ENCODE data around the gene NTSR1. TPM values are rescaled to one million over a fixed set of nuclear protein-coding genes. Genes with fewer than 3 reads are reported as not detected.

The NTSR1 gene
- total and polyA plus RNA-seq, 4 donors: 0.02 to 3.7 (median 0.76) TPM

- H3K36me3 ChIP-seq (ENCODE audit: control insufficient read depth in 4 of 4, insufficient read depth in 4 of 4, low read length in 4 of 4): no peaks in the 10 kb centered on the region
- no peak for TF ChIP-seq CTCF (IDR thresholded peaks at IDR 0.05; ENCODE audit: control extremely low read depth, extremely low read depth)
- peaks cover 0 to 3% (median 0%) of the 10 kb centered on the region in 4 donors for H3K9me3 ChIP-seq (ENCODE audit: control insufficient read depth in 4 of 4, insufficient read depth in 3 of 4, low read length in 3 of 4)
- DNase-seq: no peak
- H3K9ac ChIP-seq (ENCODE audit: insufficient read depth in 1 of 2, low read length in 2 of 2): no peak overlapping the region
- H3K4me1 ChIP-seq (ENCODE audit: control insufficient read depth in 5 of 5, insufficient read depth in 5 of 5, low read length in 5 of 5): peaks cover 0 to 9% (median 0%) of the 10 kb centered on the region in 5 donors
- H3K27ac ChIP-seq (ENCODE audit: low read depth in 1 of 2, low read length in 1 of 2): no peak overlapping the region
- WGBS, 2 donors: 75 to 80% methylated on average over 1 of the region's 1 CpG
- no peaks in the 10 kb centered on the region for H3K27me3 ChIP-seq (ENCODE audit: control insufficient read depth in 3 of 3, insufficient read depth in 3 of 3, low read length in 2 of 3)
- H3K4me3 ChIP-seq: no peak overlapping the region
- no peak for ATAC-seq (ENCODE audit: insufficient read depth, low FRiP score)
These were observed 46.3 kb downstream of the NTSR1 start for GRCh38 chr20:62754991-62755356.

GRCh38 chr20:62755817-62756724 lies 47.4 kb downstream of the NTSR1 start:
- DNase-seq: peak in 1 of 3 donors; percentile 10
- no peak overlapping the region for H3K27ac ChIP-seq (ENCODE audit: low read depth in 1 of 2, low read length in 1 of 2)
- H3K9ac ChIP-seq (ENCODE audit: insufficient read depth in 1 of 2, low read length in 2 of 2): no peak overlapping the region
- ATAC-seq (ENCODE audit: insufficient read depth, low FRiP score): no peak
- no peaks in the 10 kb centered on the region for H3K27me3 ChIP-seq (ENCODE audit: control insufficient read depth in 3 of 3, insufficient read depth in 3 of 3, low read length in 2 of 3)
- peaks cover 0 to 3% (median 0%) of the 10 kb centered on the region in 4 donors for H3K9me3 ChIP-seq (ENCODE audit: control insufficient read depth in 4 of 4, insufficient read depth in 3 of 4, low read length in 3 of 4)
- peaks cover 0 to 18% (median 0%) of the 10 kb centered on the region in 5 donors for H3K4me1 ChIP-seq (ENCODE audit: control insufficient read depth in 5 of 5, insufficient read depth in 5 of 5, low read length in 5 of 5)
- no peak overlapping the region for H3K4me3 ChIP-seq
- TF ChIP-seq CTCF (IDR thresholded peaks at IDR 0.05; ENCODE audit: control extremely low read depth, extremely low read depth): no peak
- WGBS, 2 donors: 53 to 74% methylated on average over 10 of the region's 10 CpGs
- H3K36me3 ChIP-seq (ENCODE audit: control insufficient read depth in 4 of 4, insufficient read depth in 4 of 4, low read length in 4 of 4): no peaks in the 10 kb centered on the region

GRCh38 chr20:62758226-62758912 lies 49.7 kb downstream of the NTSR1 start:
- Histone ChIP-seq H3K36me3 (ENCODE audit: control insufficient read depth in 4 of 4, insufficient read depth in 4 of 4, low read length in 4 of 4) (no peaks in the 10 kb centered on the region), H3K9me3 (ENCODE audit: control insufficient read depth in 4 of 4, insufficient read depth in 3 of 4, low read length in 3 of 4) (peaks cover 0 to 3% (median 0%) of the 10 kb centered on the region in 4 donors), H3K4me3 (no peak overlapping the region), H3K4me1 (ENCODE audit: control insufficient read depth in 5 of 5, insufficient read depth in 5 of 5, low read length in 5 of 5) (peaks cover 0 to 18% (median 0%) of the 10 kb centered on the region in 5 donors), H3K27me3 (ENCODE audit: control insufficient read depth in 3 of 3, insufficient read depth in 3 of 3, low read length in 2 of 3) (no peaks in the 10 kb centered on the region), H3K9ac (ENCODE audit: insufficient read depth in 1 of 2, low read length in 2 of 2) (no peak overlapping the region), H3K27ac (ENCODE audit: low read depth in 1 of 2, low read length in 1 of 2) (no peak overlapping the region)
- no peak for TF ChIP-seq CTCF (IDR thresholded peaks at IDR 0.05; ENCODE audit: control extremely low read depth, extremely low read depth)
- 77 to 85% methylated on average over 16 of the region's 16 CpGs for WGBS, 2 donors
- DNase-seq (no peak), ATAC-seq (ENCODE audit: insufficient read depth, low FRiP score) (no peak)
